OCI-LY7 (cell line): ENCODE results near the gene ROBO1. TPM values are rescaled to one million over a fixed set of nuclear protein-coding genes. Genes with fewer than 3 reads are reported as not detected.

Experiments
- BruUV-seq: library from RNA; stranded (reverse); fragments of 400-500 nt; replicated peaks from 2 replicates; lab custom pipeline; 2021; lab: Mats Ljungman, UMichigan
- CTCF ChIA-PET: fragments of 300-600 bp; sonication (Branson Sonifier 250); formaldehyde crosslinking; loops from one replicate; lab custom pipeline; 2022; ENCODE audit warnings: antibody characterized with exemption; ENCODE audit not compliant: unreplicated experiment; lab: Charles Lee
- POLR2A ChIA-PET: fragments of 300-600 bp; sonication (Branson Sonifier 250); formaldehyde crosslinking; loops from one replicate; lab custom pipeline; 2022; ENCODE audit warnings: antibody characterized with exemption; lab: Charles Lee
- DNase-seq: peaks from one replicate; pipeline ENCODE4 v3.0.0-alpha.2; 2015; ENCODE audit warnings: low spot score
- H2AFZ ChIP-seq: fragments of 200-600 bp; sonication (generic), shearing (Covaris generic); 2 replicates; pipeline ENCODE4 v1.6.1; 2014; ENCODE audit warnings: mild to moderate bottlenecking, antibody characterized with exemption, low read length, moderate library complexity
- H3K27ac ChIP-seq: fragments of 200-600 bp; sonication (generic); 2 replicates; pipeline ENCODE4 v1.5.1; 2014; ENCODE audit warnings: mixed run types, low read depth, mild to moderate bottlenecking, moderate library complexity, low read length, inconsistent platforms; ENCODE audit not compliant: poor library complexity, severe bottlenecking
- H3K36me3 ChIP-seq: fragments of 200-600 bp; sonication (generic); 2 replicates; pipeline ENCODE4 v1.6.1; 2014; ENCODE audit warnings: mild to moderate bottlenecking, antibody characterized with exemption, low read length, moderate library complexity, mixed read lengths; ENCODE audit not compliant: insufficient read depth
- H3K4me1 ChIP-seq: fragments of 200-600 bp; sonication (generic); 2 replicates; pipeline ENCODE4 v1.5.1; 2014; ENCODE audit warnings: mild to moderate bottlenecking, low read length; ENCODE audit not compliant: insufficient read depth, poor library complexity, severe bottlenecking
- H3K4me2 ChIP-seq: fragments of 200-600 bp; sonication (generic); 2 replicates; pipeline ENCODE4 v1.6.1; 2014; ENCODE audit warnings: mild to moderate bottlenecking, low read length
- H3K4me3 ChIP-seq: fragments of 200-600 bp; sonication (generic); 2 replicates; pipeline ENCODE4 v1.5.1; 2014; ENCODE audit warnings: mild to moderate bottlenecking, low read depth, low read length; ENCODE audit not compliant: poor library complexity, severe bottlenecking
- H3K79me2 ChIP-seq: fragments of 200-600 bp; sonication (generic); 2 replicates; pipeline ENCODE4 v1.6.1; 2016; ENCODE audit warnings: low read depth, mild to moderate bottlenecking, low read length, moderate library complexity, mixed read lengths; ENCODE audit not compliant: insufficient read depth
- H3K9me2 ChIP-seq: fragments of 200-600 bp; sonication (generic); 2 replicates; pipeline ENCODE4 v1.6.1; 2016; ENCODE audit warnings: mild to moderate bottlenecking, low read length, mixed read lengths; ENCODE audit not compliant: insufficient read depth
- H3K9me3 ChIP-seq: fragments of 200-600 bp; sonication (generic); 2 replicates; pipeline ENCODE4 v1.6.1; 2014; ENCODE audit warnings: mild to moderate bottlenecking, mixed run types, low read length, mixed read lengths
- H4K20me1 ChIP-seq: fragments of 200-600 bp; sonication (generic); 2 replicates; pipeline ENCODE4 v1.6.1; 2014; ENCODE audit warnings: mild to moderate bottlenecking, antibody characterized with exemption, low read length, moderate library complexity, mixed read lengths; ENCODE audit not compliant: insufficient read depth
- CTCF ChIP-seq: fragments of 200-600 bp; sonication (generic); conservative IDR thresholded peaks from 2 replicates; pipeline ENCODE4 v1.5.1; 2014; ENCODE audit warnings: mild to moderate bottlenecking, antibody characterized with exemption, low read length, moderate library complexity, mixed read lengths
- EZH2phosphoT487 ChIP-seq: fragments of 200-600 bp; sonication (generic); IDR thresholded peaks from 2 replicates; pipeline ENCODE4 v1.6.1; 2018; ENCODE audit warnings: low read depth, borderline replicate concordance, mild to moderate bottlenecking, mixed run types, antibody characterized with exemption, low read length, moderate library complexity, mixed read lengths
- intact Hi-C: fragments of 100-400 bp; cut with micrococcal nuclease; formaldehyde crosslinking; loops from one replicate; pipeline ENCODE4 v1.10.0; 2022; ENCODE audit not compliant: unreplicated experiment
- total RNA-seq, 2 experiments: library from RNA; depleted of rRNA in 1 of 2; stranded (reverse); fragments of >200 nt in 1 of 2; shearing (Covaris generic) in 1 of 2; gene quantifications; 2 replicates each; pipeline ENCODE4 v1.2.3, GENCODE V29; 2014 to 2022

ROBO1 gene
- total RNA-seq, 2 experiments from 2014 or later, result not detected

DNA sequence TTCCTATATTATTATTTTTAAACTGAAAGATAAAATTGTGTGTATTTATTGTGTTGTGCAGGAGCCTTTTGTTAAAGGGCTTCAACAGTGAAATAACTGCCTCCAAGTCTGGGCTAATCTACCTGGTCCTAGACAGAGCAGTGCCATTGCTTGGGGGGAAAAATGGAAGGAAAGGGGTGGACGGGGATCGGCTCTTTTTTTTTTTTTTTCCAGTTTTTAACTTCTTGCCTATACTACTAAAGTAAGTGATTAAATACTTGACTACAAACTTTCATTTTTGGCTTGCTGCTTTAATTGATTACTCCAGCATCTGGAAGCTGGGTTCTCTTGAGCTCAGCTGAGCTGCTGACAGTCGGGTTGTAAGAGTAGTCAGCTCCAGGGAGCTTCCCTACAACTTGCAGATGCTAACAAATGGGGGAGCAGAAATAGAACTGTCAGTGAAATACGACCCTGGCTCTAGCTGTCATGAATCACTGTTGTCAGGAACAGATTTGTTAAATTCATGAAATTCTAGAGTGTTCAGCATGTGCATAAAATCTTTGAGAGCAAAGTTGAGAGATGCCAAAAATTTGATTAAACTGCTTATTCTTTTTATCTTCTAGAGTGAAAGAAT is 276.7 kb downstream of the ROBO1 start:
- ChIA-PET POLR2A (no interaction called here), CTCF (no interaction called here)
- H3K4me3 ChIP-seq, result no peak overlapping the region
- TF ChIP-seq CTCF (no peak), EZH2phosphoT487 (no peak)
- H3K9me3 ChIP-seq, result no peaks in the 10 kb centered on the region
- intact Hi-C loops, result no loop called here
- H3K27ac ChIP-seq, result no peak overlapping the region
- no peak overlapping the region for H2AFZ ChIP-seq
- DNase-seq, result no peak
- no peaks in the 10 kb centered on the region for H3K9me2 ChIP-seq
- H3K4me2 ChIP-seq, result no peak overlapping the region
- H3K4me1 ChIP-seq, result no peaks in the 10 kb centered on the region
- no peaks in the 10 kb centered on the region for H3K36me3 ChIP-seq
- BruUV-seq, result no TSS peak
- no peaks in the 10 kb centered on the region for H3K79me2 ChIP-seq
- no peaks in the 10 kb centered on the region for H4K20me1 ChIP-seq

- H3K79me2 ChIP-seq, result no peaks in the 10 kb centered on the region
- DNase-seq, result no peak
- intact Hi-C loops, result no loop called here
- no peak overlapping the region for H3K4me3 ChIP-seq
- H3K27ac ChIP-seq, result no peak overlapping the region
- no peak overlapping the region for H3K4me2 ChIP-seq
- no peaks in the 10 kb centered on the region for H3K4me1 ChIP-seq
- POLR2A ChIA-PET, result no interaction called here
- H4K20me1 ChIP-seq, result no peaks in the 10 kb centered on the region
- no peaks in the 10 kb centered on the region for H3K9me2 ChIP-seq
- no peaks in the 10 kb centered on the region for H3K9me3 ChIP-seq
- no peaks in the 10 kb centered on the region for H3K36me3 ChIP-seq
- CTCF ChIA-PET, result no interaction called here
- no peak overlapping the region for H2AFZ ChIP-seq
- BruUV-seq, result no TSS peak
- TF ChIP-seq CTCF, result no peak
- no peak for TF ChIP-seq EZH2phosphoT487
Observed at GRCh38 chr3:79490165-79491028, 277.4 kb downstream of the ROBO1 start.

- Histone ChIP-seq H3K9me2 (no peaks in the 10 kb centered on the region), H3K4me2 (no peak overlapping the region), H3K27ac (no peak overlapping the region), H3K9me3 (no peaks in the 10 kb centered on the region), H3K79me2 (no peaks in the 10 kb centered on the region), H2AFZ (no peak overlapping the region), H4K20me1 (no peaks in the 10 kb centered on the region), H3K36me3 (no peaks in the 10 kb centered on the region), H3K4me1 (no peaks in the 10 kb centered on the region), H3K4me3 (no peak overlapping the region)
- DNase-seq, result no peak
- TF ChIP-seq CTCF, result no peak
- no peak for TF ChIP-seq EZH2phosphoT487
- BruUV-seq, result no TSS peak
- POLR2A ChIA-PET, result no interaction called here
- intact Hi-C loops, result no loop called here
- CTCF ChIA-PET, result no interaction called here
Observed at GRCh38 chr3:79488407-79488806, 279.4 kb downstream of the ROBO1 start.
